Smooth muscle cell (in vitro differentiated cells): ENCODE data around the gene ASH1L. TPM values are rescaled to one million over a fixed set of nuclear protein-coding genes. Genes with fewer than 3 reads are reported as not detected.

Source experiments
- DNase-seq: peaks from one replicate; lab custom pipeline; 2025; ENCODE audit not compliant: unreplicated experiment; lab: John Stamatoyannopoulos, UW
- H2AFZ ChIP-seq: fragments of 200-600 bp; sonication (generic); 2 replicates; pipeline ENCODE4 v1.6.0; 2016; ENCODE audit warnings: antibody characterized with exemption, low read depth, mild to moderate bottlenecking
- H3F3A ChIP-seq: fragments of 200-600 bp; sonication (generic); 2 replicates; pipeline ENCODE4 v1.6.0; 2017; ENCODE audit warnings: antibody characterized with exemption, low read depth
- H3K27ac ChIP-seq: fragments of 200-600 bp; sonication (generic); 2 replicates; pipeline ENCODE4 v1.5.1; 2016; ENCODE audit warnings: low read depth, mild to moderate bottlenecking
- H3K27me3 ChIP-seq: fragments of 200-600 bp; sonication (generic); 2 replicates; pipeline ENCODE4 v1.6.1; 2016; ENCODE audit warnings: low read depth, mild to moderate bottlenecking
- H3K36me3 ChIP-seq: fragments of 200-600 bp; sonication (generic); 2 replicates; pipeline ENCODE4 v1.5.1; 2016; ENCODE audit warnings: low read depth
- H3K4me1 ChIP-seq: fragments of 200-600 bp; sonication (generic); 2 replicates; pipeline ENCODE4 v1.5.1; 2016; ENCODE audit warnings: low read depth
- H3K4me2 ChIP-seq: fragments of 200-600 bp; sonication (generic); 2 replicates; pipeline ENCODE4 v1.6.0; 2016; ENCODE audit warnings: mild to moderate bottlenecking
- H3K4me3 ChIP-seq: fragments of 200-600 bp; sonication (generic); 2 replicates; pipeline ENCODE4 v1.5.1; 2016; ENCODE audit warnings: mild to moderate bottlenecking
- H3K79me2 ChIP-seq: fragments of 200-600 bp; sonication (generic); 2 replicates; pipeline ENCODE4 v1.6.0; 2016; ENCODE audit warnings: low read depth, mild to moderate bottlenecking
- H3K9ac ChIP-seq: fragments of 200-600 bp; sonication (generic); 2 replicates; pipeline ENCODE4 v1.6.0; 2016; ENCODE audit warnings: low read depth
- H3K9me3 ChIP-seq: fragments of 200-600 bp; sonication (generic); replicated peaks from 2 replicates; pipeline ENCODE4 v1.5.1; 2016; ENCODE audit warnings: low read depth
- H4K20me1 ChIP-seq: fragments of 200-600 bp; sonication (generic); 2 replicates; pipeline ENCODE4 v1.6.0; 2016; ENCODE audit warnings: low read depth
- WGBS: methylation state at CpG from one replicate; pipeline ENCODE4 v1.1.7; 2016; ENCODE audit warnings: low lambda C conversion rate; 5-methylcytosine and 5-hydroxymethylcytosine counted together
- polyA plus RNA-seq: library from polyadenylated mRNA; unstranded; fragments of >200 nt; fragmentation: Nextera tagmentation; extraction: Ambion mirVana; gene quantifications from 2 replicates; pipeline ENCODE4 v1.2.1, GENCODE V29; 2016
- total RNA-seq: library from RNA; depleted of rRNA; stranded (reverse); fragments of >200 nt; gene quantifications from 2 replicates; pipeline ENCODE4 v1.2.3, GENCODE V29; 2014
- TF ChIP-seq, protein P1 (sequence below): fragments of 200-600 bp; sonication (generic); IDR thresholded peaks from 2 replicates; pipeline ENCODE4 v1.5.1; 2017; ENCODE audit warnings: borderline replicate concordance, mild to moderate bottlenecking, antibody characterized with exemption; ENCODE audit not compliant: insufficient read depth, poor library complexity, severe bottlenecking

Gene ASH1L
- total and polyA plus RNA-seq, 2 experiments from 2014 or later: 9.2 to 38.7 TPM

DNA sequence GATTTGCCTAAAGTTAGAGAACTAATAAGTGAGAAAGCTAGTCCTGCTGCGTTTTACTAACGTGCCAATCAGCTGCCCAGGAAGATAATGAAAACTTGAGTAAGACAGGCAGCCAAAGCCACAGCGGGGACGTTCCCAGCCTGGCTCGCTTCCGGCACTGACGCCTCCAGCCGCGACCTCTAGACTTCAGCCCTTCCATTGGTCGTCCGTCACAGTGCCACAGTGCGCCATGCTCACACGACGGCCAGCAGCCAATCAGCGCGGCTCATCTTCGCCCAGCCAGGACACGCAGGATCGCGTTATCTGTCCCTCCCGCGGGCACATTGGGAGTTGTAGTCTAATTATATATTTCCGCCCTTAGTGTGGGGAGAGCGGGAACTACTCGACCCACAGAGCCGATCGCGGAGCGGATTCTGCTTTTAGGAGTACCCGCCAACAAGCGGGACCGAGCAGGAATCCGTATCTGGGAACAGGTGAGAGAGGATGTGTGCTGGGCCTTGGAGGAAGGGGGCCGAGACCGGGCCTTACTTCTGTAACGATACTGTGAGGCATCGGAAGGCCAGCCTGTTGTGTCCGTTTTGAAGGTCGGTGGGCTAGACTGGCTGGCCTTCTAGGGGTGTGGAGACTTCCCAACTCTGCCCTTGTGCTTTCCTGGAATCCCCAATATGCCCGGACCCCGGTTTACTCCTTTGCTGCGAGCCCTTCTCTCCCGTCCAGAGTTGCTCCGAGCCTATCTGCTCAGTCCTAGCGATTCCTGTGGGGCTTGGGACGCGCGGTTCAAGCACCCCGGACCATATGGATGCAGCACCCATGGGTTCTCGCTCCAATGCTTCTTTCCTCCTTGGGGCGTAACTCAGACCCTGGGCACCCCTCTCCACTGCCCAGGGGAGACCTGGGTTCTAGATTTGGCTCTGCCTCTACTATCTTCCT lies 253.8 kb downstream of the ASH1L start, which contains the start of gene FDPS:
Gene FDPS, plus strand, starts transcription at position 374 of the 930 bp plus-strand sequence. CDS start 924 bp downstream, outside the sequence.
- peak; percentile 84 for DNase-seq
- Histone ChIP-seq H2AFZ (peak within 1 kb of the TSS; percentile 61), H3K9ac (peak within 1 kb of the TSS; percentile 89), H3K9me3 (no peaks in the 10 kb centered on the region), H3K4me2 (peak within 1 kb of the TSS; percentile 97), H3K4me1 (peaks cover 16% of the 10 kb centered on the region), H3F3A (peaks cover 6% of the 10 kb centered on the region), H3K27ac (peak within 1 kb of the TSS; percentile 76), H3K36me3 (no peaks in the 10 kb centered on the region), H3K79me2 (peaks cover 37% of the 10 kb centered on the region), H3K27me3 (no peaks in the 10 kb centered on the region), H4K20me1 (peaks cover 16% of the 10 kb centered on the region), H3K4me3 (peak within 1 kb of the TSS; percentile 71)
- 1% methylated on average over 51 of the region's 51 CpGs for WGBS
- TF ChIP-seq, protein P1, sequence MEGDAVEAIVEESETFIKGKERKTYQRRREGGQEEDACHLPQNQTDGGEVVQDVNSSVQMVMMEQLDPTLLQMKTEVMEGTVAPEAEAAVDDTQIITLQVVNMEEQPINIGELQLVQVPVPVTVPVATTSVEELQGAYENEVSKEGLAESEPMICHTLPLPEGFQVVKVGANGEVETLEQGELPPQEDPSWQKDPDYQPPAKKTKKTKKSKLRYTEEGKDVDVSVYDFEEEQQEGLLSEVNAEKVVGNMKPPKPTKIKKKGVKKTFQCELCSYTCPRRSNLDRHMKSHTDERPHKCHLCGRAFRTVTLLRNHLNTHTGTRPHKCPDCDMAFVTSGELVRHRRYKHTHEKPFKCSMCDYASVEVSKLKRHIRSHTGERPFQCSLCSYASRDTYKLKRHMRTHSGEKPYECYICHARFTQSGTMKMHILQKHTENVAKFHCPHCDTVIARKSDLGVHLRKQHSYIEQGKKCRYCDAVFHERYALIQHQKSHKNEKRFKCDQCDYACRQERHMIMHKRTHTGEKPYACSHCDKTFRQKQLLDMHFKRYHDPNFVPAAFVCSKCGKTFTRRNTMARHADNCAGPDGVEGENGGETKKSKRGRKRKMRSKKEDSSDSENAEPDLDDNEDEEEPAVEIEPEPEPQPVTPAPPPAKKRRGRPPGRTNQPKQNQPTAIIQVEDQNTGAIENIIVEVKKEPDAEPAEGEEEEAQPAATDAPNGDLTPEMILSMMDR: no peak

DNA sequence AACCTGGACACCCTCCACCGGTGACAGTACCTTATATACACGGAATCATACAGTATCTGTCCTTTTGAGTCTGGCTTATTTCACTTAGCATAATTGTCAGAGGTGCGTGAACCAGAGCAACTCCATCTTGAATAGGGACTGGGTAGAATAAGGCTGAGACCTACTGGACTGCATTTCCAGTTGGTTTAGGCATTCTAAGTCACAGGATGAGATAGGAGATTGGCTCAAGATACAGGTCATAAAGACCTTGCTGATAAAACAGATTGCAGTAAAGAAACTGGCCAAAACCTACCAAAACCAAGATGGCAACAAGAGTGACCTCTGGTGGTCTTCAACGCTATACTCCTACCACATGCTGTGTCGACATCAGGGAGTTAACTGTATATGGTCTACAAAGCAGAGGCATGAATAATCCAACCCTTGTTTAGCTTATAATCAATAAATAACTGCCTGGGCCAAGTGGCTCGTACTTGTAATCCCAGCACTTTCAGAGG lies 255.3 kb downstream of the ASH1L start:
- no peak overlapping the region for H3K27ac ChIP-seq
- H3K9me3 ChIP-seq: no peaks in the 10 kb centered on the region
- no peak overlapping the region for H3K4me3 ChIP-seq
- peaks cover 16% of the 10 kb centered on the region for H3K4me1 ChIP-seq
- DNase-seq: no peak
- 72% methylated on average over 6 of the region's 6 CpGs for WGBS
- TF ChIP-seq, protein P1: peak; percentile 37
- peaks cover 36% of the 10 kb centered on the region for H3K79me2 ChIP-seq
- H3K4me2 ChIP-seq: no peak overlapping the region
- no peak overlapping the region for H2AFZ ChIP-seq
- peaks cover 6% of the 10 kb centered on the region for H3F3A ChIP-seq
- H4K20me1 ChIP-seq: peaks cover 11% of the 10 kb centered on the region
- H3K9ac ChIP-seq: no peak overlapping the region
- H3K36me3 ChIP-seq: no peaks in the 10 kb centered on the region
- no peaks in the 10 kb centered on the region for H3K27me3 ChIP-seq

DNA sequence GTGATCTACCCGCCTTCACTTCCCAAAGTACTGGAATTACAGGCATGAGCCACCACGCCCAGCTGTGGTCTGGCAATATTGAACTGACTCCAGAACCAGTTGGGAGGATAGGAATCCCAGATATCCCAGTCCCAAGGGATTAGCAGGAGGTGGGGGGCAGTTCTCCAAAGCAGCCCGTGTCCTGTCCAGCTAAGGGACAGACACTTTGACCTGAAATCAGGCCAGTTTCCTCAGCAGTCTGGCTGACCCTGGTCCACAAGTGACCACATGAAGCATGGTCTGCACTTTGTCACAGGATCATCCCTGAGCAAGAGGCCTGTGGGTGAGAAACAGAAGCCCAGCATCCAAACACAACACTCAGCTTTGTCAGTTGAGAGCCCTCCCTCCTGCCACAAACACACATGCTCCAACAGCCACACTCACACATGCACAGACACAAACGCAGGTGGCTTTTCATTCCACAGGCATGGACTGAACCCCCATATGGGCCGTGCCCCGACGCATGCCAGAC lies 256.7 kb downstream of the ASH1L start:
- TF ChIP-seq, protein P1: no peak
- Histone ChIP-seq H3K9ac (no peak overlapping the region), H3K79me2 (peaks cover 23% of the 10 kb centered on the region), H3K27me3 (no peaks in the 10 kb centered on the region), H3K4me1 (peaks cover 14% of the 10 kb centered on the region), H3F3A (peaks cover 6% of the 10 kb centered on the region), H3K27ac (no peak overlapping the region), H3K4me3 (no peak overlapping the region), H3K9me3 (no peaks in the 10 kb centered on the region), H4K20me1 (peaks cover 5% of the 10 kb centered on the region), H2AFZ (no peak overlapping the region), H3K36me3 (no peaks in the 10 kb centered on the region), H3K4me2 (no peak overlapping the region)
- DNase-seq: no peak
- 68% methylated on average over 7 of the region's 7 CpGs for WGBS
